Dedifferentiated amniotic fluid mesenchymal stem cell (primary cell): ENCODE data around the gene MPP1.

Experiments
- DNase-seq: peaks from one replicate; pipeline ENCODE4 v3.0.0-alpha.2; 2016; ENCODE audit errors: extremely low spot score

MPP1 gene

GRCh38 chrX:154812341-154813101, 7.2 kb upstream of the MPP1 start:
- no peak for DNase-seq

GRCh38 chrX:154809939-154810665, 4.8 kb upstream of the MPP1 start:
- DNase-seq = no peak

- DNase-seq = no peak
Observed at GRCh38 chrX:154806837-154807501, 1.7 kb upstream of the MPP1 start.

GRCh38 chrX:154805696-154806091, 409 bp upstream of the MPP1 start:
- DNase-seq = no peak

GRCh38 chrX:154804261-154804956, 876 bp downstream of the MPP1 start:
- DNase-seq = no peak

- no peak for DNase-seq
Observed at GRCh38 chrX:154802947-154803346, 2.3 kb downstream of the MPP1 start.

- no peak for DNase-seq
Observed at GRCh38 chrX:154800478-154801210, 4.6 kb downstream of the MPP1 start.

- no peak for DNase-seq
Observed at GRCh38 chrX:154799556-154800348, 5.5 kb downstream of the MPP1 start.

GRCh38 chrX:154797006-154797405, 8.3 kb downstream of the MPP1 start:
- DNase-seq = no peak

GRCh38 chrX:154795016-154795415, 10.3 kb downstream of the MPP1 start:
- no peak for DNase-seq

GRCh38 chrX:154793084-154793795, 12.0 kb downstream of the MPP1 start:
- no peak for DNase-seq

- DNase-seq = no peak
Observed at GRCh38 chrX:154791939-154792338, 13.3 kb downstream of the MPP1 start.

- DNase-seq = no peak
Observed at GRCh38 chrX:154791467-154791866, 13.8 kb downstream of the MPP1 start.

GRCh38 chrX:154785716-154786115, 19.6 kb downstream of the MPP1 start:
- DNase-seq = no peak

GRCh38 chrX:154784149-154784995, 20.9 kb downstream of the MPP1 start:
- no peak for DNase-seq

GRCh38 chrX:154780968-154781367, 24.3 kb downstream of the MPP1 start:
- no peak for DNase-seq

- DNase-seq = no peak
Observed at GRCh38 chrX:154779261-154779660, 26.0 kb downstream of the MPP1 start.

GRCh38 chrX:154776753-154777152, 28.5 kb downstream of the MPP1 start:
- DNase-seq = no peak
